ENCODE data around the gene CFH.
"Not testable (repeated sequence)": the region's sequence is repeated elsewhere in the genome, so short reads cannot be mapped to it uniquely, and the experiment has no call there.

CFH gene

GRCh38 chr1:196774175-196774574, 122.3 kb downstream of the CFH start:
- DNase-seq = no peak

GRCh38 chr1:196774603-196775002, 122.8 kb downstream of the CFH start, which contains the start of gene CFHR3:
Gene CFHR3, plus strand, starts transcription at chr1:196774840. Its CDS starts 47 bp downstream, at chr1:196774887.
- no peak for DNase-seq

DNA sequence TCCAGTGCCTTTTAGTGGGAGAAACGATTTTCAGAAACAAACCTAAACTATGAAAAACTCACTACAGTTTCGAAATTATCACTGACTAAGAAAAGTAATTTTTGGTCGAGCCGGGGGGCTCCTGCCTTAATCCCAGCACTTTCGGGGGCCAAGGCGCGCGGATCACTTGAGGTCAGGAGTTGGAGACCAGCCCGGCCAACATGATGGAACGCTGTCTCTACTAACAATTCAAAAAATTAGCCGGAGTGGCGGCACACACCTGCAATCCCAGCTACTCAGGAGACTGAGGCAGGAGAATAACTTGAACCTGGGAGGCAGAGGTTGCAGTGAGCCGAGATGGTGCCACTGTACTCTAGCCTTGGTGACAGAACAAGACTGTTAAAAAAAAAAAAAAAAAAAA, 125.8 kb downstream of the CFH start:
- DNase-seq = no peak

DNA sequence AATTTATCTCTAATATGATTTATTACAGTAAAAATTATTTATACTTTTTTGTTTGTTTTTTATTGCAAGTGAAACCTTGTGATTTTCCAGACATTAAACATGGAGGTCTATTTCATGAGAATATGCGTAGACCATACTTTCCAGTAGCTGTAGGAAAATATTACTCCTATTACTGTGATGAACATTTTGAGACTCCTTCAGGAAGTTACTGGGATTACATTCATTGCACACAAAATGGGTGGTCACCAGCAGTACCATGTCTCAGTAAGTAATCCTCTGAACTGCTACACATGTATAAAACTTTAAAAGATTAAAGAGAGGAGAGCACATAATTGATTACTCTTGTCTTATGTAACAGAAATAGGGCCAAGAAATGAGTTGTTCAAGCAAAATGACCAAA, 127.2 kb downstream of the CFH start:
- no peak for DNase-seq

DNA sequence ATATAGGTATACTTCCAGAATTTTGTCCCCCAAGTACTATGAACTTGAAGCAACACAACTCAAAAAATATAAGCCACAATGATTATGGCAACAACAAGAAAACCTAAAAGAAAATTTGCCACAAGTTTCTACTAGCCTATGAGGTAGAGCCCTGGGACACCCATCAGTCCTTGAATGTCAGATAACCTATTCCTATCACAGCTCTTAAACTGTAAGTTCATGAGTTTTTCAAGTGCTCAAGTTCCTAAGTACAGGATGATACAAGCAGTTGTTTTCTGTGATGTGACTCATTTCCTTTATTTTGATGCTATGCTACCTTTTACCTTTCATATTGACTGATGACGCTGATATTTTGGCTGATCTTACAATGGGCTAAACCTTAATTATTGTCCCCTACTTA, 139.4 kb downstream of the CFH start:
- DNase-seq = not testable (repeated sequence)

GRCh38 chr1:196794103-196794502, 142.3 kb downstream of the CFH start:
- not testable (repeated sequence) for DNase-seq

Data from activated T-cell treated with anti-CD3 and anti-CD28 coated beads, Interleukin-2, amount 50 U/mL, for 48 hours (primary cell).